GM18861 (cell line): ENCODE results near the gene NPFFR1.
A peak's percentile ranks its signal among the peaks of the same experiment; 100 is the strongest.

Experiments
- ATAC-seq: cut with Tn5 transposase; IDR thresholded peaks from one replicate; pipeline ENCODE4 v1.9.1; 2021; ENCODE audit not compliant: unreplicated experiment

NPFFR1 gene

DNA sequence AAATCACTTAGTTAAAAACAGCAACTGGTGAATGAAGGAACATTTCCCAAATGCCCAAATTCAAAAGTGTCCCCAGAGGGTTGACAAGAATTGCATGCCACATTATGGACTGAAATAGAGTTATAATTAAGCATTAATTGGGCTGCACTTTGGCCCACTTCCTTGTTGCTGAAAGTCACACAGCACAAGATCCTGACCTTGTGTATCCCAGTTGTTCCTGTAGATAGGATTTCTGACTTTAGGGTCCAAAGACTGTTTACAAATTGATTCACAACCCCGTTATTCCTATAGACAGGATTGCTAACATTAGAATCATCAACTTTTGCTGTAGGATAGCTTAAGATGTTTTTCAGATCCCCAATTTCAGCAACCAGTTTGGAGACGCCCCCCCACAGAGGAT, 31.5 kb upstream of the NPFFR1 start:
- no peak for ATAC-seq

- ATAC-seq, result no peak
Measured at GRCh38 chr10:70312972-70313371, 29.2 kb upstream of the NPFFR1 start.

DNA sequence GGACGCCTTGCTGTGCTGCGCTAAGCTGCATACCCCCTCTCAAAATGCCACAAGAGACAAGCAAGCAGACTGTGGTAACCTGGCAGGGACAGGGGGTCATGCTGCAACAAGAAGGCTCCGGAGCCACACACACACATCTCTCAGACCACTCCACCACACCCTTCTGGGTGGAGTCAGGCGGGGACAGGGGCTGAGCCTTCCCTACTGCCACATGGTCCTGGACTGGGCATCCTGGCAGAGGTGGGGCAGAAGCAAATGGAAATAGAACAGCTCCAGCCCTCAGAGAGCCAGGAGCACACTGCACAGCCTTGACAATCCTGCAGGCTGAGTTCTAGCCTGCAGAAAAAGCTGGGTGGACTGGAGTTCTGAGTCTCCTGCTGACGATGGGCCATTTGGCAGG, 28.4 kb upstream of the NPFFR1 start:
- no peak for ATAC-seq

- no peak for ATAC-seq
Measured at GRCh38 chr10:70311698-70312097, 27.9 kb upstream of the NPFFR1 start.

DNA sequence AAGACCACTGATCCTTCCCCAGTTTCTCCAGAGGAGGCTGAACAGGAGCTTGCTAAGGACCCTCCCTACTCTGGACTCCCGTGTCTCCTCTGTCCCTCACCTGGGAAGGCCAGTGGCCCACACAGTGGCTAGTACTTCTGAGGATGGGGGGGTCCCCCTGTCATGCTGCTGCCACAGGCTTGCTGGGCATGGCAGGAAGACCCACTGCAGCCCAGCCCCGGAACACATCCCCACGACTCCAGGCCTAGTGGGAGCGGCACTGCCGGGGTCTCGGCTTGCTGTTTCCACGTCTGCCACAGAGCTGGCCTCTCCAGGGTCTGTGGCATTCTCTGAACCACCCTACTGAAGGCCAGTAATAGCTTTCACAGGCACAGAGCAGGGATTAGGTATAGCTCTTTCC, 25.9 kb upstream of the NPFFR1 start:
- ATAC-seq, result no peak

DNA sequence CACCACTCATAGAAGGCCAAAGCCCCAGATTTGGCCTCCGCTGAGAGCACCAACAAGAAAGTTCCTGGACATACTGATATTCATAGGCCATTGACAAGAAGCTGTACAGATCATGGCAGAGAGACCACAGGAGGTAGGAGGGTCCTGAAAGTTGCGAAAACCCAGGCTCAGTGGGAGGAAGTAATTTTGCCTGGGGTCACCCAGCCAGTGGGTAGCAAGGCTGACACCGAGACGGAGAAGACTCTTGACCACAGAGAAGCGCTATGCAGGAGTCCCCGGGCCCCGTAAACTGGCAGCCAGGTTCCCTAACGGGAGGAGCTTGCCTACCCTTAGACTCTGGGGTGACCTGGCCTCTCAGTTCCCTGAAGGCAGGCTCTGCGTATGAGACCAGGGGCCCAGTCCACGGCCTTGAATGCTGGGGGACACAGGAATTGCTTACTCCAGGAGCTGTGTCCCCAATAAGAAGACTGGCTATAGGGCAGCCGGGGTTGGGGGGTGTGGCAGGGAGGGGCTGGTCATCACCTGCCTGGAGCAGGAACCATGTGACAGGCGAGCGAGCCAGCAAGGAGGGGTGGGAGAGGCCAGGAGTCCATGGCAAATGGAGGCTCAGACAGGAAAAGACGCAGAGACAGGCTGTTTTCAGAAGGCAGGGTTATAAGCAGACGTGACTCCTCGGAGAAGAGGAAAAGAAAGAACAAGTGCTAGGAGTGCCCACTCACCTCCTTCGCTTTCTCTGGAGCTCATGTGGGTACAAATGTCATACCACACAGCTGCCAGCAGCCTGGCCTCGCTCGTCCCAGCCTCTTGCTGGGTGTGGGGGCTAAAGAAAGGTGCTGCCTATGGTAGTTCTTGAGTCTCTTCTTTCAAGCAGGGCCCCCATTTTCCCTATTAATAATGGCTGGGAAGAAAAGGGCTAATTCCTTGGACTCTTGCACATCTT, 24.6 kb upstream of the NPFFR1 start:
- no peak for ATAC-seq

- no peak for ATAC-seq
Measured at GRCh38 chr10:70306886-70307520, 23.2 kb upstream of the NPFFR1 start.

- no peak for ATAC-seq
Measured at GRCh38 chr10:70306181-70306705, 22.4 kb upstream of the NPFFR1 start.

GRCh38 chr10:70303730-70304129, 19.9 kb upstream of the NPFFR1 start:
- ATAC-seq, result no peak

DNA sequence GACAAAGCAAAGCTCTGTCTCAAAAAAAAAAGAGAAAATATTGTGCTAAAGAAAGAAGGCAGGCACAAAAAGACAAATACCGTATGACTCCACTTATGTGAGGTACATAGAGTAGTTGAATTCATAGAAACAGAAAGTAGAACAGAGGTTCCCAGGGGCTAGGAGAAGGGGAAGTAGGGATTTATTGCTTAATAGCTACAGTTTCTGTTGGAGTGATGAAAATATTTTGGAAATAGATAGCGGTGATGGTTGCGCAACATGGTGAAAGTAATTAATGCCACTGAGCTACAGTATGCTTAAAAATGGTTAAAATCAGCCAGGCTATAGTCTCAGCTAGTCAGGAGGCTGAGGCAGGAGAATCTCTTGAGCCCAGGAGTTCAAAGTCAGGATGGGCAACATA, 18.5 kb upstream of the NPFFR1 start:
- no peak for ATAC-seq

GRCh38 chr10:70300908-70301597, 17.2 kb upstream of the NPFFR1 start:
- ATAC-seq, result no peak

- ATAC-seq, result no peak
Measured at GRCh38 chr10:70300461-70300860, 16.7 kb upstream of the NPFFR1 start.

DNA sequence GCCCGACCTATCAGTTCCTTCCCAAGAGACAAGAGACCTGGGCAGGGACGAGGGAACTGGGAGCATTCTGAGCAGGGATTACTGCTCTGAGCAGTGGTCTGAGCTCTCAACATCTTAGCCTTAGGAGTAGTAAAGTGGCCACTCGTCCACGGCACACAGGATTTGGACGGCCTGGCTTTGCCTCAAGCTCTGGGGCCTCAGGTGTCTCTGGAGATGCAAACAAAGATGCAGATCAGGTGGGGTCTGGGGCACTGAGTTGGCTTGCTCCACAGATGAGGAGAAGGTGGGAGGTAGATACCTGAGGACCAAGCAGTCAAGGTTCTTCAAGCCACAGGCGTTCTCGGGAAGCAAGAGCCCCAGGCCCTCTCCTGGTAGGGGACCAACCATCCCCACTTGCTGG, 16.1 kb upstream of the NPFFR1 start:
- no peak for ATAC-seq

GRCh38 chr10:70298393-70298792, 14.6 kb upstream of the NPFFR1 start:
- no peak for ATAC-seq

- no peak for ATAC-seq
Measured at GRCh38 chr10:70297224-70297623, 13.4 kb upstream of the NPFFR1 start.

GRCh38 chr10:70296406-70296899, 12.6 kb upstream of the NPFFR1 start:
- ATAC-seq, result no peak

- no peak for ATAC-seq
Measured at GRCh38 chr10:70295926-70296325, 12.1 kb upstream of the NPFFR1 start.

DNA sequence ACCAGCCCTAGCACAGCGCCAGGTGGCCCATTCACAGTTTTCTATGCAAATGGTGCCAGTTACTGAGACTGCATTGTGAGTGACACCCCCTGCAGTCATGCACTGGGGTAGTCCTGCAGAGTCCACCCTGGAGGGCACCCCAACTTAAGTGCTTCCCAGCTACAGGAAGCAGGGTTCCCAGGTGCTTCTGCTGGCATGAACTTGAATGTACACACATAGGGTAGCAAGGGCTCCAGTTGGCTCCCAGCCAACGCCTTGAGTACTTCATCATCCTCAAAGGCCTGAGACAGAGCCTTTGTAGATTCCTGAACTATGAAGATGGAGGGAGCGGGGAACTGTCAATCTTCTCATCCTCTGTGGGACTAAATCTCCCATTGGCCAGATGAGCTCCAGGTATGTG, 11.5 kb upstream of the NPFFR1 start:
- ATAC-seq, result no peak

DNA sequence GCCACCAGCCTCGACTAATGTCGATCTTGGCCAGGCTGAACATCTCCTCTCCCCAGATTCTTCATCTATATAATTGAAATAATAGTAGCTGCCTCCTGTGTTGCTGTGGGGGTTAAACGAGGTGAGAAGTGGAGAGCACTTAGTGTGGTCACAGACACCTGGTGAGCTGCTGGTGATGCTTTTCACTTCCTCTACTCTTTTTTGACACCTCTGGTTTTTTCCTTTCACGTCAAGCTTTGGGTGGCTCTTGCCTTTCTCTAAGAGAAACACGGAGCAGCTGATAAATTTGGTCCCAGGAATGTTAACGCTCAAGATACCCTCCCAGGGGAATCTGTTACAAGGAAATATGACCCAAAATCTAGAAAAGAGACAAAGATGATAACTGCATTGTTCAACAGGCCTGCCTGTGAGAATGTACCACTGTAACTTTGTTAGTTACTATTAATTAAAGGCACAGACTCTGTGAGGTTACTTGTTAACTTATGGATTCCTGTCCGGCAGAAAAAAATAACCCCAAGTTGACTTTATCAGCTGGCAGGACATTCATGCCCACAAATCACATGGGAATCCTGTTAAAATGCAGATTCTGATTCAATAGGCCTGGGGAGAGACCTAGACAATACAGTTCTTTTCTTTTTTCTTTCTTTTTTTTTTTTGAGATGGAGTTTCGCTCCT, 9.5 kb upstream of the NPFFR1 start:
- peak; percentile 74 for ATAC-seq

GRCh38 chr10:70292004-70292403, 8.2 kb upstream of the NPFFR1 start:
- ATAC-seq, result no peak

GRCh38 chr10:70289739-70290138, 5.9 kb upstream of the NPFFR1 start:
- ATAC-seq, result no peak
